Skin of body (tissue), 2 donors: ENCODE measurements around the gene MYL1. TPM values are rescaled to one million over a fixed set of nuclear protein-coding genes. Genes with fewer than 3 reads are reported as not detected.

ENCODE experiments used
- DNase-seq: peaks from one replicate; lab custom pipeline; 2025; lab: John Stamatoyannopoulos, UW
- total RNA-seq: library from RNA; depleted of rRNA; stranded (reverse); fragments of >200 nt; gene quantifications from one replicate; pipeline ENCODE4 v1.2.3, GENCODE V29; 2014

Gene MYL1
- 926 TPM for total RNA-seq

- DNase-seq, result no peak
Measured at GRCh38 chr2:210315015-210315788, at the start of gene MYL1. TSS of gene MYL1 (minus strand) at chr2:210315174. CDS start at chr2:210315042, 132 bp downstream.

GRCh38 chr2:210363876-210364275 lies 48.9 kb upstream of the MYL1 start:
- no peak for DNase-seq

- no peak for DNase-seq
Measured at GRCh38 chr2:210363261-210363660, 48.3 kb upstream of the MYL1 start.

- no peak for DNase-seq
Measured at GRCh38 chr2:210360412-210360811, 45.4 kb upstream of the MYL1 start.

GRCh38 chr2:210356944-210357343 lies 42.0 kb upstream of the MYL1 start:
- DNase-seq, result no peak

GRCh38 chr2:210337159-210337558 lies 22.2 kb upstream of the MYL1 start:
- DNase-seq, result no peak

- no peak for DNase-seq
Measured at GRCh38 chr2:210324906-210325305, 9.9 kb upstream of the MYL1 start.

GRCh38 chr2:210324458-210324857 lies 9.5 kb upstream of the MYL1 start:
- no peak for DNase-seq

- no peak for DNase-seq
Measured at GRCh38 chr2:210323003-210323402, 8.0 kb upstream of the MYL1 start.

- DNase-seq, result no peak
Measured at GRCh38 chr2:210318891-210319290, 3.9 kb upstream of the MYL1 start.

- DNase-seq, result no peak
Measured at GRCh38 chr2:210318486-210318885, 3.5 kb upstream of the MYL1 start.

GRCh38 chr2:210310550-210310949 lies 4.4 kb downstream of the MYL1 start:
- DNase-seq, result no peak

- no peak for DNase-seq
Measured at GRCh38 chr2:210309548-210310233, 5.3 kb downstream of the MYL1 start.

GRCh38 chr2:210303498-210303897 lies 11.5 kb downstream of the MYL1 start:
- no peak for DNase-seq

GRCh38 chr2:210302326-210302725 lies 12.6 kb downstream of the MYL1 start:
- no peak for DNase-seq

- DNase-seq, result no peak
Measured at GRCh38 chr2:210299866-210300373, 15.1 kb downstream of the MYL1 start.

GRCh38 chr2:210288408-210288807 lies 26.6 kb downstream of the MYL1 start:
- DNase-seq, result no peak

- DNase-seq, result no peak
Measured at GRCh38 chr2:210287301-210287700, 27.7 kb downstream of the MYL1 start.

GRCh38 chr2:210286123-210286680 lies 28.8 kb downstream of the MYL1 start:
- no peak for DNase-seq

GRCh38 chr2:210277133-210277532 lies 37.8 kb downstream of the MYL1 start:
- no peak for DNase-seq

GRCh38 chr2:210271300-210271699 lies 43.7 kb downstream of the MYL1 start:
- DNase-seq, result no peak

- no peak for DNase-seq
Measured at GRCh38 chr2:210269148-210269547, 45.8 kb downstream of the MYL1 start.
